Glutamatergic neuron (in vitro differentiated cells): ENCODE measurements around the gene TP53RK. TPM values are rescaled to one million over a fixed set of nuclear protein-coding genes. Genes with fewer than 3 reads are reported as not detected.

Experiments used
- DNase-seq: peaks from one replicate; pipeline ENCODE4 v3.0.0; 2022
- H3K27ac Mint-ChIP-seq: one replicate; pipeline ENCODE4 v1.8.0; 2020; ENCODE audit warnings: mild to moderate bottlenecking, mixed read lengths, inconsistent platforms; ENCODE audit not compliant: unreplicated experiment
- H3K27me3 Mint-ChIP-seq: one replicate; pipeline ENCODE4 v1.8.0; 2020; ENCODE audit warnings: mild to moderate bottlenecking, moderate library complexity, mixed read lengths, inconsistent platforms; ENCODE audit not compliant: unreplicated experiment
- H3K36me3 Mint-ChIP-seq: one replicate; pipeline ENCODE4 v1.8.0; 2020; ENCODE audit warnings: mild to moderate bottlenecking, mixed read lengths, inconsistent platforms; ENCODE audit not compliant: unreplicated experiment
- H3K4me1 Mint-ChIP-seq: one replicate; pipeline ENCODE4 v1.8.0; 2020; ENCODE audit warnings: mild to moderate bottlenecking, low read depth, mixed read lengths, inconsistent platforms; ENCODE audit not compliant: unreplicated experiment
- H3K4me3 Mint-ChIP-seq: one replicate; pipeline ENCODE4 v1.8.0; 2020; ENCODE audit warnings: mild to moderate bottlenecking, mixed read lengths, inconsistent platforms; ENCODE audit not compliant: unreplicated experiment
- H3K9me3 Mint-ChIP-seq: one replicate; pipeline ENCODE4 v1.8.0; 2020; ENCODE audit warnings: mild to moderate bottlenecking, moderate library complexity, mixed read lengths, inconsistent platforms; ENCODE audit not compliant: unreplicated experiment
- CTCF ChIP-seq: fragments of 200-600 bp; sonication (generic); IDR thresholded peaks from one replicate; pipeline ENCODE4 v1.5.0; 2021; ENCODE audit not compliant: partially characterized antibody, unreplicated experiment
- total RNA-seq: library from RNA; stranded (reverse); fragmentation: NEBNext Ultra II Directional; extraction: Animal tissue kit (Norgen Biotek cat#: 25700); gene quantifications from one replicate; pipeline ENCODE4 v1.2.1, GENCODE V29; 2021; ENCODE audit not compliant: unreplicated experiment

TP53RK gene
- total RNA-seq, 1 donor from 2014 or later = 19.0 TPM

- H3K9me3 Mint-ChIP-seq = no peaks in the 10 kb centered on the region
- no peak for TF ChIP-seq CTCF
- peaks cover 15% of the 10 kb centered on the region for H3K36me3 Mint-ChIP-seq
- no peak for DNase-seq
- H3K27me3 Mint-ChIP-seq = no peaks in the 10 kb centered on the region
- no peak overlapping the region for H3K27ac Mint-ChIP-seq
- no peak overlapping the region for H3K4me3 Mint-ChIP-seq
- H3K4me1 Mint-ChIP-seq = no peaks in the 10 kb centered on the region
These were observed 32.1 kb downstream of the TP53RK start for GRCh38 chr20:46657137-46657536.

GRCh38 chr20:46652699-46653098 lies 36.5 kb downstream of the TP53RK start:
- Mint-ChIP-seq H3K36me3 (peaks cover 19% of the 10 kb centered on the region), H3K9me3 (no peaks in the 10 kb centered on the region), H3K4me1 (peaks cover 16% of the 10 kb centered on the region), H3K27me3 (peaks cover 12% of the 10 kb centered on the region), H3K27ac (no peak overlapping the region), H3K4me3 (no peak overlapping the region)
- no peak for TF ChIP-seq CTCF
- no peak for DNase-seq

GRCh38 chr20:46651091-46651962 lies 37.9 kb downstream of the TP53RK start, which contains the start of gene SLC13A3:
Gene SLC13A3 (minus strand): TSS chr20:46651459. CDS start chr20:46651421, 38 bp downstream.
- H3K4me1 Mint-ChIP-seq = peaks cover 22% of the 10 kb centered on the region
- no peak for TF ChIP-seq CTCF
- DNase-seq = peak; percentile 45
- peak within 1 kb of the TSS; percentile 85 for H3K4me3 Mint-ChIP-seq
- H3K9me3 Mint-ChIP-seq = no peaks in the 10 kb centered on the region
- H3K36me3 Mint-ChIP-seq = peaks cover 9% of the 10 kb centered on the region
- H3K27me3 Mint-ChIP-seq = peaks cover 12% of the 10 kb centered on the region
- peak within 1 kb of the TSS; percentile 60 for H3K27ac Mint-ChIP-seq

- H3K9me3 Mint-ChIP-seq = no peaks in the 10 kb centered on the region
- peak overlapping the region; percentile 60 for H3K27ac Mint-ChIP-seq
- no peak for DNase-seq
- peak overlapping the region; percentile 85 for H3K4me3 Mint-ChIP-seq
- peaks cover 12% of the 10 kb centered on the region for H3K27me3 Mint-ChIP-seq
- TF ChIP-seq CTCF = peak; percentile 19
- peaks cover 9% of the 10 kb centered on the region for H3K36me3 Mint-ChIP-seq
- peaks cover 22% of the 10 kb centered on the region for H3K4me1 Mint-ChIP-seq
These were observed 38.6 kb downstream of the TP53RK start for GRCh38 chr20:46650575-46651090.
